NCI-H2029 (cell line): ENCODE measurements around the gene PPAN.

Source experiments
- DNase-seq: peaks from one replicate; lab custom pipeline; 2025; lab: John Stamatoyannopoulos, UW

Gene PPAN

GRCh38 chr19:10106100-10106936 lies at the start of gene PPAN:
PPAN (plus strand) TSS chr19:10106362; CDS start chr19:10106395, 33 bp downstream.
- peak; percentile 98 for DNase-seq

GRCh38 chr19:10061717-10062310 lies 44.3 kb upstream of the PPAN start:
- no peak for DNase-seq

GRCh38 chr19:10068205-10068604 lies 38.0 kb upstream of the PPAN start:
- no peak for DNase-seq

GRCh38 chr19:10069046-10069445 lies 37.1 kb upstream of the PPAN start:
- DNase-seq = no peak

GRCh38 chr19:10070730-10071446 lies 35.3 kb upstream of the PPAN start:
- no peak for DNase-seq

- peak; percentile 5 for DNase-seq
Observed at GRCh38 chr19:10074153-10074552, 32.0 kb upstream of the PPAN start.

GRCh38 chr19:10076535-10076934 lies 29.6 kb upstream of the PPAN start:
- DNase-seq = no peak

- no peak for DNase-seq
Observed at GRCh38 chr19:10078329-10078728, 27.8 kb upstream of the PPAN start.

GRCh38 chr19:10079031-10079453 lies 27.1 kb upstream of the PPAN start:
- DNase-seq = no peak

GRCh38 chr19:10083911-10084310 lies 22.3 kb upstream of the PPAN start:
- no peak for DNase-seq

GRCh38 chr19:10084803-10085202 lies 21.4 kb upstream of the PPAN start:
- DNase-seq = no peak

- peak; percentile 20 for DNase-seq
Observed at GRCh38 chr19:10085641-10086590, 20.2 kb upstream of the PPAN start, which contains the start of gene SHFL. SHFL (plus strand) TSS chr19:10086317; CDS start chr19:10086428, 111 bp downstream.

- no peak for DNase-seq
Observed at GRCh38 chr19:10086591-10087192, 19.5 kb upstream of the PPAN start.

- no peak for DNase-seq
Observed at GRCh38 chr19:10087296-10088061, 18.7 kb upstream of the PPAN start.

GRCh38 chr19:10088949-10089554 lies 17.1 kb upstream of the PPAN start:
- no peak for DNase-seq

GRCh38 chr19:10089801-10090375 lies 16.3 kb upstream of the PPAN start:
- no peak for DNase-seq

GRCh38 chr19:10091370-10091687 lies 14.8 kb upstream of the PPAN start:
- DNase-seq = no peak

- no peak for DNase-seq
Observed at GRCh38 chr19:10091895-10092641, 14.1 kb upstream of the PPAN start.
